Right lobe of liver (tissue), 4 donors: ENCODE data around the gene EMP1.

Experiments
- POLR2A ChIP-seq: fragments of 450-650 bp; IDR thresholded peaks from one replicate; pipeline ENCODE4 v1.6.1; 2017; ENCODE audit warnings: antibody characterized with exemption, mild to moderate bottlenecking
- TF ChIP-seq, protein P1 (sequence below), 4 donors: fragments of 200-600 bp in 3 of 4; fragments of 450-650 bp in 1 of 4; IDR thresholded peaks; one replicate each; pipeline versions ENCODE4 v1.5.1 to v1.8.0; 2016 to 2022; ENCODE audit warnings: antibody characterized with exemption in 4 of 4, mild to moderate bottlenecking in 2 of 4
- donor health status: DM: no; HTN: no; CAD: no.
- donor health status: DM: no; HTN: no; CAD: no.
- donor health status: DM: no; HTN: yes; CAD: no.

DNA sequence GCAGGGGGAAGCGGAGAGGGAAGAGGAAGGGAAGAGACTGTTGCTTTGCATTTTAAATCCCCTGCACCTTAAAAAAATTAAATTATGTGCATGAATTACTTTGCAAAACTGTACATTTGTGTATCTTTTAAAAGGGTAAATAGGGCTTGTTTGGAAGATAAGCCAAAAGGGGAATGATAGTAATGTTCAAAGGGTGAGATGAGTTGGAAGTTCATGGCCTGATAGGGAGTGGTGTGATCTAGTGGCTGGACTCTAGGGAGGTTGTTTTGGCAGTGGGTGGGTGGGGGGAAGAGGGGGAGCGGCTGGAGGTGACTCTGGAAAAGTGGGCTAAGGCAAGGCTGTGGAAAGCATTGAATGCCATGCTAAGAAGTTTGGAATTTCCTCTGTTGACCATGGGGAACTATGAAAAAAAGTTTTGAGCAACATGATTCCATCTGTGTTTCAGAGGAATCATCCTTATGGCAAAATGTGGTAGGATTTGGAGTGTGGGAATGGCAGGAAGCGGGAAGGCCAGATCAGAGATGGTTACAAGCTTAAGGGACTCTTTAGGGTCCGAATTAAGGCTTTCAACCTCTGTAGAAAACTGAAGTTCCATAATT lies 25.5 kb upstream of the EMP1 start:
- TF ChIP-seq, protein P1, sequence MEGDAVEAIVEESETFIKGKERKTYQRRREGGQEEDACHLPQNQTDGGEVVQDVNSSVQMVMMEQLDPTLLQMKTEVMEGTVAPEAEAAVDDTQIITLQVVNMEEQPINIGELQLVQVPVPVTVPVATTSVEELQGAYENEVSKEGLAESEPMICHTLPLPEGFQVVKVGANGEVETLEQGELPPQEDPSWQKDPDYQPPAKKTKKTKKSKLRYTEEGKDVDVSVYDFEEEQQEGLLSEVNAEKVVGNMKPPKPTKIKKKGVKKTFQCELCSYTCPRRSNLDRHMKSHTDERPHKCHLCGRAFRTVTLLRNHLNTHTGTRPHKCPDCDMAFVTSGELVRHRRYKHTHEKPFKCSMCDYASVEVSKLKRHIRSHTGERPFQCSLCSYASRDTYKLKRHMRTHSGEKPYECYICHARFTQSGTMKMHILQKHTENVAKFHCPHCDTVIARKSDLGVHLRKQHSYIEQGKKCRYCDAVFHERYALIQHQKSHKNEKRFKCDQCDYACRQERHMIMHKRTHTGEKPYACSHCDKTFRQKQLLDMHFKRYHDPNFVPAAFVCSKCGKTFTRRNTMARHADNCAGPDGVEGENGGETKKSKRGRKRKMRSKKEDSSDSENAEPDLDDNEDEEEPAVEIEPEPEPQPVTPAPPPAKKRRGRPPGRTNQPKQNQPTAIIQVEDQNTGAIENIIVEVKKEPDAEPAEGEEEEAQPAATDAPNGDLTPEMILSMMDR (IDR thresholded peaks at IDR 0.05): no peak
- no peak for TF ChIP-seq POLR2A
